Ovary (tissue), 9 donors: ENCODE results near the gene ALPK3. TPM values are rescaled to one million over a fixed set of nuclear protein-coding genes. Genes with fewer than 3 reads are reported as not detected.

ENCODE experiments used
- DNase-seq, 5 donors: peaks; one replicate each; pipeline ENCODE4 v3.0.0-alpha.2; 2019 to 2020
- H3K27ac ChIP-seq, 2 donors: fragments of 200-600 bp; one replicate each; pipeline versions ENCODE4 v1.5.1 to v1.8.0; 2019 to 2022
- H3K27me3 ChIP-seq: fragments of 200-600 bp; one replicate; pipeline ENCODE4 v1.8.0; 2022
- H3K36me3 ChIP-seq: fragments of 200-600 bp; sonication (generic); one replicate; pipeline ENCODE4 v1.5.1; 2019
- H3K4me1 ChIP-seq: one replicate; pipeline ENCODE4 v1.8.1; 2013; ENCODE audit warnings: mild to moderate bottlenecking, moderate library complexity; ENCODE audit not compliant: insufficient read depth
- H3K4me3 ChIP-seq: fragments of 200-600 bp; sonication (generic); one replicate; pipeline ENCODE4 v1.5.1; 2017
- H3K9me3 ChIP-seq, 2 donors: fragments of 200-600 bp in 1 of 2; sonication (generic) in 1 of 2; one replicate each; pipeline versions ENCODE4 v1.5.1 to v1.8.1; 2013 to 2019; ENCODE audit warnings: mild to moderate bottlenecking in 1 of 2, moderate library complexity in 1 of 2
- EP300 ChIP-seq: sonication (generic); formaldehyde crosslinking; IDR thresholded peaks from one replicate; pipeline ENCODE4 v1.6.1; 2017; ENCODE audit warnings: antibody characterized with exemption
- POLR2A ChIP-seq: fragments of 450-650 bp; IDR thresholded peaks from one replicate; pipeline ENCODE4 v1.6.1; 2017; ENCODE audit warnings: antibody characterized with exemption, mild to moderate bottlenecking, moderate library complexity
- WGBS, 3 donors: extraction: QIAGEN DNeasy Blood & Tissue Kit in 1 of 3; methylation state at CpG; one replicate each; pipeline versions ENCODE4 v1.1.5 to v1.1.7; 2013 to 2017; 5-methylcytosine and 5-hydroxymethylcytosine counted together
- intact Hi-C, 4 donors: fragments of 100-400 bp; cut with DNase I; formaldehyde crosslinking; loops; one replicate each; pipeline versions ENCODE4 v1.11.0 to v1.15.1; 2022 to 2023
- polyA plus RNA-seq, 2 donors: library from polyadenylated mRNA; stranded (reverse); fragments of 200-250 nt in 1 of 2; fragments of 350-450 nt in 1 of 2; fragmentation: Illumina TruSeq in 1 of 2; extraction: RNeasy Lipid Tissue Mini Kit (QIAGEN cat#74804) in 1 of 2; gene quantifications; one replicate each; pipeline ENCODE4 v1.2.3, GENCODE V29; 2013 to 2014
- total RNA-seq, 7 donors: library from RNA; depleted of rRNA in 2 of 7; stranded (reverse); fragments of >200 nt in 2 of 7; fragmentation: NEBNext Ultra II Directional in 3 of 7; extraction: Animal tissue kit (Norgen Biotek cat#: 25700) in 3 of 7; gene quantifications; one replicate each; pipeline versions ENCODE4 v1.1.0 to v1.2.4, GENCODE V29; 2016 to 2023
- TF ChIP-seq, protein P1 (sequence below), 3 donors: fragments of 450-650 bp in 2 of 3; fragments of 200-600 bp in 1 of 3; IDR thresholded peaks; one replicate each; pipeline versions ENCODE4 v1.5.1 to v1.8.0; 2016 to 2022; ENCODE audit warnings: antibody characterized with exemption in 3 of 3, mild to moderate bottlenecking in 1 of 3
- donor health status: DM: no; HTN: no; CAD: no; lungs with moderate emphysema.
- donor health status: DM: no; HTN: no; CAD: no.
- donor health status: Bipolar disorder and iron deficiency.
- donor health status: DM: yes; HTN: yes; CAD: no.
- donor health status: DM: no; HTN: no; CAD: no.
- donor health status: DM: yes; HTN: yes; CAD: no.

The ALPK3 gene
- total and polyA plus RNA-seq, 9 donors = 0.48 to 2.8 (median 1.0) TPM

- no peak for DNase-seq
- Histone ChIP-seq H3K27ac (no peak overlapping the region), H3K4me1 (no peaks in the 10 kb centered on the region), H3K4me3 (no peak overlapping the region), H3K9me3 (no peaks in the 10 kb centered on the region), H3K27me3 (no peaks in the 10 kb centered on the region), H3K36me3 (no peaks in the 10 kb centered on the region)
- TF ChIP-seq, protein P1, sequence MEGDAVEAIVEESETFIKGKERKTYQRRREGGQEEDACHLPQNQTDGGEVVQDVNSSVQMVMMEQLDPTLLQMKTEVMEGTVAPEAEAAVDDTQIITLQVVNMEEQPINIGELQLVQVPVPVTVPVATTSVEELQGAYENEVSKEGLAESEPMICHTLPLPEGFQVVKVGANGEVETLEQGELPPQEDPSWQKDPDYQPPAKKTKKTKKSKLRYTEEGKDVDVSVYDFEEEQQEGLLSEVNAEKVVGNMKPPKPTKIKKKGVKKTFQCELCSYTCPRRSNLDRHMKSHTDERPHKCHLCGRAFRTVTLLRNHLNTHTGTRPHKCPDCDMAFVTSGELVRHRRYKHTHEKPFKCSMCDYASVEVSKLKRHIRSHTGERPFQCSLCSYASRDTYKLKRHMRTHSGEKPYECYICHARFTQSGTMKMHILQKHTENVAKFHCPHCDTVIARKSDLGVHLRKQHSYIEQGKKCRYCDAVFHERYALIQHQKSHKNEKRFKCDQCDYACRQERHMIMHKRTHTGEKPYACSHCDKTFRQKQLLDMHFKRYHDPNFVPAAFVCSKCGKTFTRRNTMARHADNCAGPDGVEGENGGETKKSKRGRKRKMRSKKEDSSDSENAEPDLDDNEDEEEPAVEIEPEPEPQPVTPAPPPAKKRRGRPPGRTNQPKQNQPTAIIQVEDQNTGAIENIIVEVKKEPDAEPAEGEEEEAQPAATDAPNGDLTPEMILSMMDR (IDR thresholded peaks at IDR 0.05) = no peak
- TF ChIP-seq EP300 (no peak), POLR2A (no peak)
- 93 to 94% (median 93%) methylated on average over 7 of the region's 7 CpGs for WGBS, 3 donors
- intact Hi-C loops = no loop called here
Measured at GRCh38 chr15:84899750-84900149, 82.6 kb downstream of the ALPK3 start.

DNA sequence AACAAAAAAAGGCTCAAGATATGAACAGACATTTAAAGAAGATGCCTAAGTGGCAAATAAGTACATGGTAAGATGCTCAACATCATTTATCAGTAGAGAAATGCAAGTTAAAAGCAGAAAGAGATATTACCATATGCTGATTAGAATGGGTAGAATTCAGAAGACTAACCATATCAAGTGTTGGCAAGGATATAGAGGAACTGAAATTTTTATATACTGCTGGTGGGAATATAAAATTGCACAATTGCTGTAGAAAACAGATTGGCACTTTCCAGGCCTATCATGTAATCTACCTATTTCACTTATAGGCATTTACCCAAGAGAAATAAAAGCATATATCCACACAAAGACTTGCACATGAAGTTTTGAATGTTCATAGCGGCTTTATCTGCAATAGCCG lies 84.4 kb downstream of the ALPK3 start:
- Histone ChIP-seq H3K4me3 (no peak overlapping the region), H3K27ac (no peak overlapping the region), H3K9me3 (no peaks in the 10 kb centered on the region), H3K27me3 (no peaks in the 10 kb centered on the region), H3K36me3 (no peaks in the 10 kb centered on the region), H3K4me1 (no peaks in the 10 kb centered on the region)
- TF ChIP-seq POLR2A (no peak), EP300 (no peak)
- TF ChIP-seq, protein P1 (IDR thresholded peaks at IDR 0.05) = no peak
- 94 to 98% (median 98%) methylated on average over 2 of the region's 2 CpGs for WGBS, 3 donors
- intact Hi-C loops = no loop called here
- no peak for DNase-seq

- Histone ChIP-seq H3K4me3 (no peak overlapping the region), H3K9me3 (no peaks in the 10 kb centered on the region), H3K27me3 (no peaks in the 10 kb centered on the region), H3K36me3 (no peaks in the 10 kb centered on the region), H3K27ac (no peak overlapping the region), H3K4me1 (no peaks in the 10 kb centered on the region)
- 83 to 96% (median 91%) methylated on average over 2 of the region's 2 CpGs for WGBS, 3 donors
- intact Hi-C loops = no loop called here
- TF ChIP-seq, protein P1 (IDR thresholded peaks at IDR 0.05) = no peak
- TF ChIP-seq POLR2A (no peak), EP300 (no peak)
- DNase-seq = no peak
Measured at GRCh38 chr15:84903751-84904150, 86.6 kb downstream of the ALPK3 start.

- intact Hi-C loops = no loop called here
- H3K4me3 ChIP-seq = no peak overlapping the region
- no peak overlapping the region for H3K27ac ChIP-seq
- DNase-seq = no peak
- WGBS, 3 donors = 36 to 43% (median 39%) methylated on average over 2 of the region's 2 CpGs
- H3K36me3 ChIP-seq = no peaks in the 10 kb centered on the region
- no peaks in the 10 kb centered on the region for H3K27me3 ChIP-seq
- H3K4me1 ChIP-seq = peaks cover 2% of the 10 kb centered on the region
- no peaks in the 10 kb centered on the region for H3K9me3 ChIP-seq
- TF ChIP-seq, protein P1 (IDR thresholded peaks at IDR 0.05) = no peak
- TF ChIP-seq POLR2A = no peak
- TF ChIP-seq EP300 = no peak
Measured at GRCh38 chr15:84904419-84904818, 87.3 kb downstream of the ALPK3 start.
